Stimulated activated memory B cell treated with anti-CD40 and anti-IgM and Interleukin-4, amounts not matched to agents 10 μg/mL and 1 μg/mL and 100 μg/mL, for 72 hours (primary cell): Measurements from ENCODE around the gene ANKAR.
"Not testable (repeated sequence)": the region's sequence is repeated elsewhere in the genome, so short reads cannot be mapped to it uniquely, and the experiment has no call there.

Experiments used
- ATAC-seq: fragments of 150-1000 bp; cut with Tn5 transposase; 2 replicates; pipeline ENCODE4 v1.10.0; 2021
- H3K27ac Mint-ChIP-seq: one replicate; pipeline ENCODE4 v1.8.0; 2022; ENCODE audit warnings: mild to moderate bottlenecking, mixed read lengths
- H3K27me3 Mint-ChIP-seq: one replicate; pipeline ENCODE4 v1.8.0; 2022; ENCODE audit warnings: mixed read lengths
- H3K36me3 Mint-ChIP-seq: one replicate; pipeline ENCODE4 v1.8.0; 2022; ENCODE audit warnings: mixed read lengths
- H3K4me1 Mint-ChIP-seq: one replicate; pipeline ENCODE4 v1.8.0; 2022; ENCODE audit warnings: mixed read lengths
- H3K4me3 Mint-ChIP-seq: one replicate; pipeline ENCODE4 v1.8.0; 2022; ENCODE audit warnings: mild to moderate bottlenecking, moderate library complexity, mixed read lengths
- H3K9me3 Mint-ChIP-seq: one replicate; pipeline ENCODE4 v1.8.0; 2022; ENCODE audit warnings: mixed read lengths

Gene ANKAR

GRCh38 chr2:189651284-189651683, 23.2 kb upstream of the ANKAR start:
- no peak for ATAC-seq
- Mint-ChIP-seq H3K4me3 (no peak overlapping the region), H3K36me3 (no peaks in the 10 kb centered on the region), H3K27ac (no peak overlapping the region), H3K27me3 (no peaks in the 10 kb centered on the region), H3K9me3 (peaks cover 6% of the 10 kb centered on the region), H3K4me1 (peaks cover 6% of the 10 kb centered on the region)

- not testable (repeated sequence) for H3K36me3 Mint-ChIP-seq, H3K27ac Mint-ChIP-seq
- H3K4me1 Mint-ChIP-seq: peaks cover 24% of the 10 kb centered on the region
These were observed 21.0 kb upstream of the ANKAR start for GRCh38 chr2:189653464-189653863.

DNA sequence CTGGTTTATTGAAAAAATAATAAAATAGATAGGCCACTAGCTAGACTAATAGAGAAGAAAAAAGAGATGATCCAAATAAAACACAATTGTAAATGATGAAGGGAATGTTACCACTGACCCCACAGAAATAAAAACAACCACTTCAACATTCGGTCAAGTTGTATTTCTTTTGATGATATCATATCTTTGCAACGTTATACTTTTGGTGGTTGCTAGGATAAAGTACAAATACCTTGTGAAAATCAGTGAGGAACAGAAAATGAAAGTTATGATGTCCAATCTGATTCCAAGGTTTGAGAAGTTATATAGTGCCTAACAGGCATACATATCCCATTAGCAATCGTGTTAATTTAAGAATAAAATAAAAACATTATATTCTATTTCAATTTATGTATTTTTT, 19.8 kb upstream of the ANKAR start:
- Mint-ChIP-seq H3K27ac (peak overlapping the region; percentile 67), H3K9me3 (peaks cover 6% of the 10 kb centered on the region), H3K4me3 (no peak overlapping the region), H3K36me3 (no peaks in the 10 kb centered on the region), H3K4me1 (peaks cover 28% of the 10 kb centered on the region), H3K27me3 (no peaks in the 10 kb centered on the region)
- ATAC-seq: no peak

More at GRCh38 chr2:189653464-189653863, 21.0 kb upstream of the ANKAR start:
- H3K9me3 Mint-ChIP-seq, H3K27me3 Mint-ChIP-seq, H3K4me3 Mint-ChIP-seq: not testable (repeated sequence)
- peak; percentile 55 for ATAC-seq

DNA sequence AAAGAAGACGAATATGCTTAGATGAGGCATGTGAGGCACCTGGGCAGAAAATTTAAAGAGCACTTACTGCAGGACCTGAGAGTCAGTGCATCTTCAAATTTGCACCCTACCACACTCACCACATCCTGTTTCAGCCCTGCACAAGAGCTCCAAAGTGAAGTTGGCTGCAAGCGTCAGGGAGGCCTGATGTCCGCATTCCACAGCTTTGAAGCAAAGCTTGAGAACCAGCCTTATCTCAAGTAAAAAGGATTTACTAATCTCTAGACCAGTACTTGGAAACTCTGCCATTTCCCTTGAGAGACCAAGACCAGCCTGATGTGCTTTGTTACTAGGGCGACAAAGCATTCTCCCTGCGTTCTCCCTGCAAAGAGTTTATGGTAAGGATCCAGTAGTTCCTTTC, 16.6 kb upstream of the ANKAR start:
- no peaks in the 10 kb centered on the region for H3K36me3 Mint-ChIP-seq
- H3K4me1 Mint-ChIP-seq: peaks cover 28% of the 10 kb centered on the region
- peak overlapping the region; percentile 62 for H3K27ac Mint-ChIP-seq
- H3K4me3 Mint-ChIP-seq: no peak overlapping the region
- no peaks in the 10 kb centered on the region for H3K9me3 Mint-ChIP-seq
- ATAC-seq: peak; percentile 64
- no peaks in the 10 kb centered on the region for H3K27me3 Mint-ChIP-seq

DNA sequence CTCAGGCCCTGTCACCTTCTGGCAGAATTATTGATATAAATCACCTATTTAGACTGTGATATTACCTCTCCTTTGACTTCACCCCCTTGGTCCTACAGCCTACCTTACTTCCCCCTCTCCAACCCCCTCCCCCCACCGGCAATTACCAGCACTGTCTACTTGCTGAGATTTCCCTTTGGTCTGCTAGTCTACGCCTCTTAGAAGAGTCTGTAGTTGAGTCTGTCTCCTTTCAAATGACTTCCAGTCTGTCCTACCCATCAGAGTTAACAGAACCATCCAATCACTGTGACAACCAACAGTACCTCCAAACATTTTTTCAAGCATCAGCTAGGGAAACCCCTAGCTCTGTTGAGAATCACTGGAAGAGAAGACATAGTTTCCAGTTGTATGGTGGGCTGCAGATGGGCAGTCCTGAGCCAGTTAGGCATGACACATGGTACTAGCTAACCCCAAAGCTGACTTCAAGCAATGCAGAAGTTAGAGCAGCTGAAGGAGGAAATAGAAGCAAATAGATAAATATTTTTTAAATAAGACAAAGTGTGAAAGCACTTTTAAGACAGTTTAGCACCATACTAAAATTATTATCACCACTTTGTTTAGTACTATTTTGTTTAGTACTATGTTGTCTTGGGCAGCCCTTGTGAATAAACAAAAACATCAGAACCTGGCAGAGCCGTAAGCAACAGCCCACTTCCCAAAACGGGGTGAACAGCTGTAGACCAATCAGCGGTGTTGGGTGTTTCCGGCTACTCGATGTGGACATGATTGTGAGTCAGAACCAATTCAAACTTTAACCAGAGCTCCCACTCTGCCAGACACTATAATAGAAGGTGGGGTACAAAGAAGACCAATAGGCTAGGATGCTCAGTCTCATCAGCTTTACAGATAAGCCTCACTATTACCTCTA, 15.9 kb upstream of the ANKAR start:
- Mint-ChIP-seq H3K27me3 (no peaks in the 10 kb centered on the region), H3K36me3 (no peaks in the 10 kb centered on the region), H3K4me3 (peak overlapping the region; percentile 43), H3K9me3 (no peaks in the 10 kb centered on the region), H3K4me1 (peaks cover 32% of the 10 kb centered on the region), H3K27ac (peak overlapping the region; percentile 62)
- no peak for ATAC-seq

DNA sequence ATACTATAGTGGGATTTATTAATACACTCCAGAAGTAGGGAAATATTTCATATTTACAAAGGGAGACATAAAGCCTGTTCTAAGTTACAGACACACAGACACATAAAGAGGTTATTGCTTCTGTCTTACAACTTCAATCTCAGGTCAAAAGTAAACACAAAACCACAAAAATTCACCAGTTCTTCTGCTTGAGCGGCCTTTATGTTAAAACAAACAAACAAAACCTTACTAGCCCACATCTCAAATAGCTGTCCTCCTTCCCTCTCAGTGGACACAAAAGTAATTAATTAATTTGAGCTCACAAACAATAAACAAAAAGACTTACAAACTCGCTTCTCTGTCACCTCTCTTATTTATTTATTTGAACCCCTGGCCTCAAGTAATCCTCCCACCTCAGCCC, 14.7 kb upstream of the ANKAR start:
- no peak for ATAC-seq
- peak overlapping the region; percentile 62 for H3K27ac Mint-ChIP-seq
- no peaks in the 10 kb centered on the region for H3K36me3 Mint-ChIP-seq
- H3K9me3 Mint-ChIP-seq: no peaks in the 10 kb centered on the region
- H3K4me1 Mint-ChIP-seq: peaks cover 29% of the 10 kb centered on the region
- no peak overlapping the region for H3K4me3 Mint-ChIP-seq
- H3K27me3 Mint-ChIP-seq: no peaks in the 10 kb centered on the region

- H3K4me3 Mint-ChIP-seq: no peak overlapping the region
- H3K27me3 Mint-ChIP-seq: no peaks in the 10 kb centered on the region
- no peaks in the 10 kb centered on the region for H3K9me3 Mint-ChIP-seq
- H3K36me3 Mint-ChIP-seq: no peaks in the 10 kb centered on the region
- ATAC-seq: no peak
- H3K27ac Mint-ChIP-seq: no peak overlapping the region
- peaks cover 29% of the 10 kb centered on the region for H3K4me1 Mint-ChIP-seq
These were observed 13.7 kb upstream of the ANKAR start for GRCh38 chr2:189660803-189661147.

DNA sequence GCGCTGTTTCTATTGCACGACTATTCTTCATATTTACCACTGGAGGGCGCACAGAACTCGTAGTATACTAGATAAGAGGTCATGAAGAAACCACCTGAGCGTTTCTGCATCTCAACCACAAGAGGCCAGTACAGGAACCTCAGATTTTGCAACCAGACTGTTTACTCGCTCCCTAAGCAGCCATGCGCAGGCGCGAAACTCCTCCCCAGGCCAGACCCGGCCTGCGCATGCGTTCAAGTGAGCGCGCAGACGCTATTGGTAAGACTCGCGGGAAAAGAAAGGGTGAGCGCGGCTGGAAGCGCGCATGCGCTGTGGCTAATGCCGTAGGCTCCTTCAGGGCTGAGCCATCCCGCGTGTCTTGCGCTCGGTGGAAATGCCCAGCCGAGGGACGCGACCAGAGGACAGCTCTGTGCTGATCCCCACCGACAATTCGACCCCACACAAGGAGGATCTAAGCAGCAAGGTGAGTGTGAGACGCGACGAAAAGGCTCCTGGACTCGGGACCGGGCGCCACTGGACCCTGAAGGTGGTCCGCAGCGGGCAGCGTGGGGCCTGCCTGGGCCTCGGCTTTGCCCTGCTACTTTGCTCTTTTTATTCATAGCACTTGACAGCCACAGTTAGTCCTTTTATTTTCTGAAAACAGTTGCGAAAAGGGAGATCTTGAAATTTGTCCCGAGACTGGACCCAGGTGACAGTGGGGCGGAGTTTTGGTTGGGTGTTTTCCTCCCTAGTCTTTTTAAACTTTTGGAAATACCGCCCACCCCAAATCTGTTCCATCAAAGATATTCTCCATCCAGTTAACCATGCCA, 13.1 kb upstream of the ANKAR start, which contains the start of gene ASNSD1:
TSS of gene ASNSD1 (plus strand) at position 312 of the 809 bp plus-strand sequence. CDS start 4,674 bp downstream, outside the sequence.
- H3K4me3 Mint-ChIP-seq: no peak within 1 kb of the TSS
- no peak within 1 kb of the TSS for H3K27ac Mint-ChIP-seq
- no peaks in the 10 kb centered on the region for H3K36me3 Mint-ChIP-seq
- H3K4me1 Mint-ChIP-seq: peaks cover 29% of the 10 kb centered on the region
- no peaks in the 10 kb centered on the region for H3K9me3 Mint-ChIP-seq
- no peaks in the 10 kb centered on the region for H3K27me3 Mint-ChIP-seq
- peak; percentile 98 for ATAC-seq

DNA sequence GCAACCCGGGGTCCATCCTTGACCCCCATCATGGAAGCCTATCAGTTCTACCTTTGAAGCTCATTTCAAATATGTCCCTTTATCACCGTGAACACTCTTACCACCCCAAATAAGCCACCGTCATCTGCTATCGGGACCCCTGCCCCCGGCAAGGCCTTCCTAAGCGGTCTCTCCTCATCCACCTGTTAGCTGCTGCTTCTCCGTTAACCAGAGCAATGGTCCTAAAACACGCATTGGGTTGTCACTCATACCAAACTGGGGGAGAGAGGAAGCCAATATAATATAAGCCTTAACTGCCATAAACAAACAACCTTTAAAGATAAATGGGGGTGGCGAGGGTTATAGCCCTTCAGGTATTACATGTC, 12.5 kb upstream of the ANKAR start:
- no peak for ATAC-seq
- no peaks in the 10 kb centered on the region for H3K9me3 Mint-ChIP-seq
- no peaks in the 10 kb centered on the region for H3K27me3 Mint-ChIP-seq
- H3K4me1 Mint-ChIP-seq: peaks cover 25% of the 10 kb centered on the region
- no peak overlapping the region for H3K4me3 Mint-ChIP-seq
- peaks cover 4% of the 10 kb centered on the region for H3K36me3 Mint-ChIP-seq
- no peak overlapping the region for H3K27ac Mint-ChIP-seq

- Mint-ChIP-seq H3K4me3 (no peak overlapping the region), H3K9me3 (no peaks in the 10 kb centered on the region), H3K27me3 (no peaks in the 10 kb centered on the region), H3K4me1 (peaks cover 19% of the 10 kb centered on the region), H3K36me3 (peaks cover 10% of the 10 kb centered on the region), H3K27ac (no peak overlapping the region)
- no peak for ATAC-seq
These were observed 11.7 kb upstream of the ANKAR start for GRCh38 chr2:189662669-189663226.

GRCh38 chr2:189663319-189663718, 11.2 kb upstream of the ANKAR start:
- peak overlapping the region; percentile 32 for H3K27ac Mint-ChIP-seq
- ATAC-seq: not testable (repeated sequence)

DNA sequence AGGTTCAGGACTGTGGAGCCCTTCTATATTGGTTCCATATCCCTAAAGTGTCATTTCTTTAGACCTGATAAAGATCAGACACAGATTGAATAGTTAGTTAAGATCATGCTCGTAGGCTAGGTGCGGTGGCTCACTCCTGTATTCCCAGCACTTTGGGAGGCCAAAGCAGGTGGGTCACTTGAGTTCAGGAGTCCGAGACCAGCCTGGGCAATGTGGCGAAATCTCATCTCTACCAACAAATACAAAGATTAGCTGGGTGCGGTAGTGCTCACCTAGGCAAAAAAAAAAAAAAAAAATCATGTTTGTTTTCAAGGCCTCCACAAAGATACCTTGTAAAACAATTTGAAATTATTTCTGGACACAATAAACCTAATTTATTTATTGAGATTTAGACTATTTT, 4.6 kb upstream of the ANKAR start:
- Mint-ChIP-seq H3K4me1 (peaks cover 14% of the 10 kb centered on the region), H3K9me3 (no peaks in the 10 kb centered on the region), H3K36me3 (peaks cover 42% of the 10 kb centered on the region), H3K27ac (no peak overlapping the region), H3K27me3 (no peaks in the 10 kb centered on the region), H3K4me3 (no peak overlapping the region)
- no peak for ATAC-seq

More at GRCh38 chr2:189663319-189663718, 11.2 kb upstream of the ANKAR start:
- peak overlapping the region; percentile 29 for H3K4me3 Mint-ChIP-seq
- peaks cover 13% of the 10 kb centered on the region for H3K4me1 Mint-ChIP-seq
- H3K9me3 Mint-ChIP-seq, H3K27me3 Mint-ChIP-seq: not testable (repeated sequence)
- peaks cover 12% of the 10 kb centered on the region for H3K36me3 Mint-ChIP-seq

DNA sequence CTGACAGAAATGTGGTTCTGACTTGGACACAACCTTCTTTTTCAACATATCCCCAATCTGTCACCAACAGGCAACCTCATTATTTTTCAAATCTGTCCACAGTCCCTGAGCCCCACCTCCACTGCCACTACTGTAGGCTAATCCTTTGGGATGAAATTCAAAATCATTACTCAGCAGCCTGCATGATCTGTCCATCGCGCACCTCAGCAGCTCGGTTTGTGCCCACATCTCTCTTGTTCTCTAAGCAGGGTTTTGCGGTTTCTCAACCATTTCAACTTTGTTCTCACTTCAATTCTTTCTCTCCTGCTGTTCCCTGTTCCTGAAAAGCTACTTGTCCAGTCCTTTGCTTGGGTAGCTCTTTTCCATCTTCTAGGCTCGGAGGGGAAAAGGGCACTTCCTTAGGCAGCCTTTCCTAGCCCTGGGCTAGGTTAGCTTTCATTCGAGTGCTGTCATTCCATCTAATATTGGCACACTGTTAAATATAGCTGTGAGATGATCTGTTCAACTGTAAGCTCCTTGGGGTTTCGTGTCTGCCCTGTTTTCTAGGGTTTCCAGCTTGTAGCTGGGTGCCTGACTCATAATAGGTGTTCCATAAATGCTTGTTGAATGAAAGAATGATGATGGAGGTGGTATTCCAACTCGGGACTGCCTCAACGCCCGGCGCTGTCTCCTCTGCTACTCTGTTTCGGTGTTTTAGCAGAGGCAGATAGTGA, 653 bp upstream of the ANKAR start:
- peaks cover 43% of the 10 kb centered on the region for H3K36me3 Mint-ChIP-seq
- ATAC-seq: peak; percentile 34
- H3K4me1 Mint-ChIP-seq: peaks cover 32% of the 10 kb centered on the region
- H3K9me3 Mint-ChIP-seq: peaks cover 8% of the 10 kb centered on the region
- H3K27ac Mint-ChIP-seq: peak overlapping the region; percentile 98
- peak overlapping the region; percentile 95 for H3K4me3 Mint-ChIP-seq
- no peaks in the 10 kb centered on the region for H3K27me3 Mint-ChIP-seq

- Mint-ChIP-seq H3K9me3 (peaks cover 8% of the 10 kb centered on the region), H3K4me1 (peaks cover 48% of the 10 kb centered on the region), H3K4me3 (no peak overlapping the region), H3K27ac (no peak overlapping the region), H3K36me3 (peaks cover 38% of the 10 kb centered on the region), H3K27me3 (no peaks in the 10 kb centered on the region)
- ATAC-seq: no peak
These were observed 2.0 kb downstream of the ANKAR start for GRCh38 chr2:189676471-189676870.

GRCh38 chr2:189679226-189679625, 4.8 kb downstream of the ANKAR start:
- no peak for ATAC-seq
- Mint-ChIP-seq H3K9me3 (peaks cover 8% of the 10 kb centered on the region), H3K4me3 (no peak overlapping the region), H3K4me1 (peaks cover 39% of the 10 kb centered on the region), H3K27me3 (no peaks in the 10 kb centered on the region), H3K36me3 (peaks cover 23% of the 10 kb centered on the region), H3K27ac (peak overlapping the region; percentile 19)
